Mesenchymal stem cell (in vitro differentiated cells and primary cell): ENCODE results near the gene UGT1A3.

ENCODE experiments used
- DNase-seq: peaks from one replicate; pipeline ENCODE4 v3.0.0-alpha.2; 2013
- H2AFZ ChIP-seq: one replicate; pipeline ENCODE4 v1.6.1; 2013; ENCODE audit warnings: low read depth, mild to moderate bottlenecking, control low read depth, inconsistent platforms, low read length, moderate library complexity
- H2AK5ac ChIP-seq: 2 replicates; pipeline ENCODE4 v1.6.1; 2013; ENCODE audit warnings: low read length, moderate library complexity, mild to moderate bottlenecking, inconsistent platforms; ENCODE audit not compliant: severe bottlenecking
- H2BK120ac ChIP-seq: one replicate; pipeline ENCODE4 v1.6.1; 2013; ENCODE audit warnings: low read depth, mild to moderate bottlenecking, inconsistent platforms, low read length, moderate library complexity
- H2BK12ac ChIP-seq, 2 experiments: one replicate each; pipeline ENCODE4 v1.6.1; 2013; ENCODE audit warnings: inconsistent platforms in 2 of 2, low read length in 2 of 2, mild to moderate bottlenecking in 2 of 2, moderate library complexity in 2 of 2, control low read depth in 1 of 2
- H2BK15ac ChIP-seq: one replicate; pipeline ENCODE4 v1.6.1; 2013; ENCODE audit warnings: mild to moderate bottlenecking, low read depth, inconsistent platforms; ENCODE audit not compliant: poor library complexity, severe bottlenecking
- H2BK5ac ChIP-seq: 2 replicates; pipeline ENCODE4 v1.6.1; 2013; ENCODE audit warnings: low read depth, mild to moderate bottlenecking, low read length, control low read depth, inconsistent platforms; ENCODE audit not compliant: poor library complexity, severe bottlenecking
- H3K14ac ChIP-seq, 2 experiments: one replicate each; pipeline ENCODE4 v1.6.1; 2013; ENCODE audit warnings: inconsistent platforms in 2 of 2, low read length in 2 of 2, control low read depth in 1 of 2, mild to moderate bottlenecking in 1 of 2, moderate library complexity in 1 of 2
- H3K18ac ChIP-seq, 2 experiments: one replicate each; pipeline ENCODE4 v1.6.1; 2013; ENCODE audit warnings: inconsistent platforms in 2 of 2, low read length in 2 of 2, control low read depth in 1 of 2, low read depth in 1 of 2, mild to moderate bottlenecking in 1 of 2
- H3K23ac ChIP-seq, 2 experiments: one replicate each; pipeline ENCODE4 v1.6.1; 2013; ENCODE audit warnings: inconsistent platforms in 2 of 2, low read length in 2 of 2, mild to moderate bottlenecking in 2 of 2, moderate library complexity in 2 of 2, control low read depth in 1 of 2
- H3K27ac ChIP-seq: 2 replicates; pipeline ENCODE4 v1.5.1; 2013; ENCODE audit warnings: mild to moderate bottlenecking, moderate library complexity, low read length, control low read depth, inconsistent platforms; ENCODE audit not compliant: poor library complexity, severe bottlenecking
- H3K27me3 ChIP-seq, 2 experiments: 2 replicates each; pipeline versions ENCODE4 v1.6.1 to v1.7.0; 2013; ENCODE audit warnings: low read length in 2 of 2, mild to moderate bottlenecking in 2 of 2, moderate library complexity in 2 of 2, control low read depth in 1 of 2, inconsistent platforms in 1 of 2; ENCODE audit not compliant: control insufficient read depth in 1 of 2, insufficient read depth in 1 of 2
- H3K36me3 ChIP-seq, 2 experiments: 2 replicates each; pipeline versions ENCODE4 v1.6.1 to v1.7.0; 2013; ENCODE audit warnings: low read length in 2 of 2, control low read depth in 1 of 2, inconsistent platforms in 1 of 2, low read depth in 1 of 2, mild to moderate bottlenecking in 1 of 2; ENCODE audit not compliant: insufficient read depth in 2 of 2, control insufficient read depth in 1 of 2
- H3K4ac ChIP-seq, 2 experiments: one replicate each; pipeline ENCODE4 v1.6.1; 2013; ENCODE audit warnings: inconsistent platforms in 2 of 2, low read length in 2 of 2, mild to moderate bottlenecking in 2 of 2, moderate library complexity in 2 of 2, control low read depth in 1 of 2, low read depth in 1 of 2
- H3K4me1 ChIP-seq: 2 replicates; pipeline ENCODE4 v1.6.1; 2013; ENCODE audit warnings: low read depth, low read length, control low read depth; ENCODE audit not compliant: control insufficient read depth, insufficient read depth
- H3K4me2 ChIP-seq: 2 replicates; pipeline ENCODE4 v1.6.1; 2013; ENCODE audit warnings: low read length, mild to moderate bottlenecking, inconsistent platforms; ENCODE audit not compliant: poor library complexity, severe bottlenecking
- H3K4me3 ChIP-seq, 2 experiments: 2 replicates each; pipeline versions ENCODE4 v1.5.1 to v1.7.0; 2013; ENCODE audit warnings: low read length in 2 of 2, mild to moderate bottlenecking in 2 of 2, control low read depth in 1 of 2, low read depth in 1 of 2; ENCODE audit not compliant: insufficient read depth in 1 of 2
- H3K79me1 ChIP-seq: replicated peaks from 2 replicates; pipeline ENCODE4 v1.6.1; 2013; ENCODE audit warnings: mild to moderate bottlenecking, control low read depth, low read length, inconsistent platforms; ENCODE audit not compliant: poor library complexity, severe bottlenecking
- H3K9ac ChIP-seq: 2 replicates; pipeline ENCODE4 v1.7.0; 2013; ENCODE audit warnings: mild to moderate bottlenecking, low read length, moderate library complexity
- H3K9me3 ChIP-seq: 2 replicates; pipeline ENCODE4 v1.7.0; 2013; ENCODE audit warnings: mild to moderate bottlenecking, low read length; ENCODE audit not compliant: control insufficient read depth
- H4K8ac ChIP-seq: one replicate; pipeline ENCODE4 v1.6.1; 2013; ENCODE audit warnings: inconsistent platforms, mild to moderate bottlenecking, low read length, moderate library complexity
- H4K91ac ChIP-seq: one replicate; pipeline ENCODE4 v1.6.1; 2013; ENCODE audit warnings: mild to moderate bottlenecking, low read length, inconsistent platforms
- WGBS: methylation state at CpG from one replicate; pipeline ENCODE4 v1.1.7; 2013; ENCODE audit warnings: mixed read lengths; 5-methylcytosine and 5-hydroxymethylcytosine counted together

The UGT1A3 gene

DNA sequence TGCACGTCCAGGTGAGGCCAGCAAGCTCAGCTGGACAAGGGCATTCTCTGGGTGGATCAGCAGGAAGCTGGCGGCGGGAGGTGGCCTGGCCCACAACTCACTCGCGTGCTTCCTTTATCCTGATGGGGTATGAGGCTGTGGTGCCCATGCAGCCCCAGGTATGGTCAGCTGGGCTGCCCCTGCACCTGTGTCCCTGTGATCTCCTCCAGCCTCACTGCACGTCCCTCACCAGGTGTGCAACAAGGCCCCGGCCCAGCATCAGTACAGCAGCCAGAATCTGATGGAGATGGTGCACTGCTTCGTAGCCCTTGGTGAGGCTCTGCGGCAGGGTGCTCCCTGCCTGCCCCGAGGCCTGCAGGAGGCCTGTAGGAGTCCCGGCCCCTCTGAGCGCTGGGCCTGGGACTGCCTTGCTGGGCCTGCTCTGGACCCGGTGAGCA lies 66.9 kb downstream of the UGT1A3 start:
- no peak overlapping the region for H3K4me2 ChIP-seq
- no peak overlapping the region for H2AFZ ChIP-seq
- 95% methylated on average over 13 of the region's 13 CpGs for WGBS
- H3K9me3 ChIP-seq = no peaks in the 10 kb centered on the region
- no peak overlapping the region for H3K4me3 ChIP-seq
- no peak overlapping the region for H2BK120ac ChIP-seq
- H3K36me3 ChIP-seq = no peaks in the 10 kb centered on the region
- H2BK5ac ChIP-seq = no peak overlapping the region
- H3K27me3 ChIP-seq = peaks cover 14 to 27% of the 10 kb centered on the region in 2 experiments
- no peak overlapping the region for H2BK12ac ChIP-seq
- H4K91ac ChIP-seq = no peak overlapping the region
- no peak overlapping the region for H3K9ac ChIP-seq
- H2AK5ac ChIP-seq = no peak overlapping the region
- no peak overlapping the region for H3K27ac ChIP-seq
- H4K8ac ChIP-seq = no peak overlapping the region
- H3K23ac ChIP-seq = no peak overlapping the region
- no peak for DNase-seq
- peaks cover 1% of the 10 kb centered on the region for H3K4me1 ChIP-seq
- H3K18ac ChIP-seq = no peak overlapping the region
- H3K79me1 ChIP-seq = no peaks in the 10 kb centered on the region
- no peak overlapping the region for H3K4ac ChIP-seq
- no peak overlapping the region for H3K14ac ChIP-seq
- no peak overlapping the region for H2BK15ac ChIP-seq

DNA sequence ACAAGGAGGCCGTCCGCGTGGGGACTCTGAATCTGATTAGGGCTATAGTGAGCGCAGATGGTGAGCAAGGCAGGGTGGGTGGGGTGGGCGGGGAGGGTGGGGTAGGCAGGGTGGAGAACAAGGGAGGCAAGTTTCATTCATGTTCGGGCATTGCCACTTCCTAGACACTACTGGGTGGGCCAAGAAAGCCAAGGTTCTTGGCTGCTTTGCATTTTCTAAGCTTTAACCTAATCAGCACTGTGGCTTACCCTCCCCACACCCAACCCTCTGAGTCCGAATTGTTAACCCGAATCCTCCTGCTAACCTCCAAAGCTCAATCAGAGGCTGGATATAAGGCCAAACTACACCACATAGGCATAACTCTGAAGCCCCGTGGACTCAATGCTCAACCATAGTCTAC lies 67.4 kb downstream of the UGT1A3 start:
- H2BK120ac ChIP-seq = no peak overlapping the region
- no peak for DNase-seq
- H2BK5ac ChIP-seq = no peak overlapping the region
- H3K79me1 ChIP-seq = no peaks in the 10 kb centered on the region
- no peak overlapping the region for H3K9ac ChIP-seq
- peaks cover 1% of the 10 kb centered on the region for H3K4me1 ChIP-seq
- H3K4ac ChIP-seq = no peak overlapping the region
- H2BK15ac ChIP-seq = no peak overlapping the region
- H4K8ac ChIP-seq = no peak overlapping the region
- no peak overlapping the region for H4K91ac ChIP-seq
- H3K27ac ChIP-seq = no peak overlapping the region
- H3K23ac ChIP-seq = no peak overlapping the region
- H2BK12ac ChIP-seq = no peak overlapping the region
- H3K36me3 ChIP-seq = no peaks in the 10 kb centered on the region
- H3K27me3 ChIP-seq = peaks cover 11 to 22% of the 10 kb centered on the region in 2 experiments
- no peak overlapping the region for H2AK5ac ChIP-seq
- H3K9me3 ChIP-seq = no peaks in the 10 kb centered on the region
- H3K4me2 ChIP-seq = no peak overlapping the region
- WGBS = 90% methylated on average over 7 of the region's 9 CpGs
- no peak overlapping the region for H3K4me3 ChIP-seq
- H3K18ac ChIP-seq = no peak overlapping the region
- no peak overlapping the region for H3K14ac ChIP-seq
- H2AFZ ChIP-seq = no peak overlapping the region

DNA sequence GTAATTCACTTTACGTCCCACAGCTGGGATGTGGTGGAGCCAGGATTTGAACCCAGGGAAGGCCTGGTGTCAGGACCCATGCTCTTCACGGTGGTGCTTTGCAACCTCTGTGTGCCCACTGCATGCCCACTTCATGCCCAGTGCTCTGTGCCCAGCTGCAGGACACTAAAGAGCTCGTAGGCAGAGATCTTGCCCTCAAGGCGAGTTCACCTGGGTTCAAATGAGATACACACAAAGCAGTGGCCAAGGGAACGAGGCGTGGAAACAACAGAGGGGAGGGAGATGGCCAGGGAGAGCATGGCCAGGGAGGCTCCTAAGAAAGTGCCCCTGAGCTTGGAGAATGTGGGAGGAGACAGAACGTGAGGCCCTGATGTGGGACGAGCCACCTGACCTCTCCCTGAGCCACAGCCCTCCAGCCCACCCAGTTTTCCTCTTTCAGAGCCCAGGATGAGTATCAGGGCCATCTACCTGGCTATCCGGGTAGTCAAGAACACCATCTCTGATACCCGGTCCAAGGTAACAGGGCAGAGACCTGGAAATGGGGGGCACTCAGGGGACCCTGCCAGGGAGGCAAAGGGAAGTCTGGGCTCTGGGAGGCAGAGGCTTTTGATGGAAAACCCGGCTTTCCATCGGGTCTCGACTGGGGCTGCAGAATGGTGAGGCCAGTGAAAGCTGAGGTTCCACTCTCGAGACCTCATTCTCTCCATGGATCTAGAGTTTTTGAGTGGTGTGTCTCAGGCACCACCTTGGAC lies 69.7 kb downstream of the UGT1A3 start:
- Histone ChIP-seq H3K4me3 (no peak overlapping the region), H3K79me1 (no peaks in the 10 kb centered on the region), H4K8ac (no peak overlapping the region), H3K23ac (no peak overlapping the region), H2AFZ (no peak overlapping the region), H4K91ac (no peak overlapping the region), H2BK5ac (no peak overlapping the region), H3K4ac (no peak overlapping the region), H2BK15ac (no peak overlapping the region), H2BK12ac (no peak overlapping the region), H3K4me1 (peaks cover 1% of the 10 kb centered on the region), H3K18ac (no peak overlapping the region), H3K27ac (no peak overlapping the region), H3K9ac (no peak overlapping the region), H3K14ac (no peak overlapping the region), H2BK120ac (no peak overlapping the region), H2AK5ac (no peak overlapping the region), H3K9me3 (no peaks in the 10 kb centered on the region), H3K36me3 (no peaks in the 10 kb centered on the region), H3K27me3 (peaks cover 11 to 35% of the 10 kb centered on the region in 2 experiments), H3K4me2 (no peak overlapping the region)
- 78% methylated on average over 13 of the region's 14 CpGs for WGBS
- no peak for DNase-seq

DNA sequence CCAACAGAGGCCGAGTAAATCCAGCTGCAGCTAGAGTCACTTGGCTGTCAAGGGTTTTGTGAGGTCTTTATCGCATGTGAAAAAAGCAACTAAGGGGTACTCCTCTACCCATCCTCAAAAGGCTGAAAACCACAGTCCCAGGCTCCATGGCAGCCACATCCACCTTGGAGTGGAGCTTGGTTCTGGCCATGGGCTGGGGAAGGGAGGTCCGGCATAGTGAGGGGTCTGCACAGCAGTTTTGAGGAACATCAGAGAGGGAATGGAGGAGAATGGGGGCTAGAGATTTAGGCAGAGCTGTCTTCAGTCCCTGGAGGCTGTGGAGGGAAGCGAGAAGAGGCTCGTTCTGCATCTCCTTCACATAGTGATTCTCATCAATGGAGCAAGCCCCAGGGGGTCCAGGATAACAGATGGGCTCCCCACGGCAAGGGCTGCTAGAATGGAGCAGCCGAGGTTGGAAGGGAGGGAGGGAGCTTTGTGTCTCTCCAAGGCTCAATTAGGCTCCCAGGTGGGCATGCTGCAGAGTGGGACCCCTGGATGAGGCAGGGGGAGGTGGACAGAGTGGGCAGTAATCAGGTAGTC lies 70.3 kb downstream of the UGT1A3 start:
- no peak overlapping the region for H2BK120ac ChIP-seq
- H2AK5ac ChIP-seq = no peak overlapping the region
- WGBS = 65% methylated on average over 6 of the region's 7 CpGs
- H2AFZ ChIP-seq = no peak overlapping the region
- no peak overlapping the region for H3K4me2 ChIP-seq
- no peaks in the 10 kb centered on the region for H3K79me1 ChIP-seq
- H3K4me3 ChIP-seq = no peak overlapping the region
- H2BK12ac ChIP-seq = no peak overlapping the region
- no peak overlapping the region for H3K23ac ChIP-seq
- H2BK5ac ChIP-seq = no peak overlapping the region
- no peak overlapping the region for H3K4ac ChIP-seq
- no peak overlapping the region for H3K27ac ChIP-seq
- H3K36me3 ChIP-seq = no peaks in the 10 kb centered on the region
- no peak for DNase-seq
- peaks cover 1% of the 10 kb centered on the region for H3K4me1 ChIP-seq
- no peak overlapping the region for H3K18ac ChIP-seq
- no peak overlapping the region for H3K14ac ChIP-seq
- no peak overlapping the region for H3K9ac ChIP-seq
- H2BK15ac ChIP-seq = no peak overlapping the region
- no peak overlapping the region for H4K8ac ChIP-seq
- H4K91ac ChIP-seq = no peak overlapping the region
- no peaks in the 10 kb centered on the region for H3K9me3 ChIP-seq
- peaks cover 17 to 41% of the 10 kb centered on the region in 2 experiments for H3K27me3 ChIP-seq
